AG08395 (cell line): ENCODE results near the gene B3GALNT2.
A peak's percentile ranks its signal among the peaks of the same experiment; 100 is the strongest.

Experiments
- DNase-seq: peaks from one replicate; pipeline ENCODE4 v3.0.0; 2012; ENCODE audit warnings: mixed read lengths, low spot score

The B3GALNT2 gene

DNA sequence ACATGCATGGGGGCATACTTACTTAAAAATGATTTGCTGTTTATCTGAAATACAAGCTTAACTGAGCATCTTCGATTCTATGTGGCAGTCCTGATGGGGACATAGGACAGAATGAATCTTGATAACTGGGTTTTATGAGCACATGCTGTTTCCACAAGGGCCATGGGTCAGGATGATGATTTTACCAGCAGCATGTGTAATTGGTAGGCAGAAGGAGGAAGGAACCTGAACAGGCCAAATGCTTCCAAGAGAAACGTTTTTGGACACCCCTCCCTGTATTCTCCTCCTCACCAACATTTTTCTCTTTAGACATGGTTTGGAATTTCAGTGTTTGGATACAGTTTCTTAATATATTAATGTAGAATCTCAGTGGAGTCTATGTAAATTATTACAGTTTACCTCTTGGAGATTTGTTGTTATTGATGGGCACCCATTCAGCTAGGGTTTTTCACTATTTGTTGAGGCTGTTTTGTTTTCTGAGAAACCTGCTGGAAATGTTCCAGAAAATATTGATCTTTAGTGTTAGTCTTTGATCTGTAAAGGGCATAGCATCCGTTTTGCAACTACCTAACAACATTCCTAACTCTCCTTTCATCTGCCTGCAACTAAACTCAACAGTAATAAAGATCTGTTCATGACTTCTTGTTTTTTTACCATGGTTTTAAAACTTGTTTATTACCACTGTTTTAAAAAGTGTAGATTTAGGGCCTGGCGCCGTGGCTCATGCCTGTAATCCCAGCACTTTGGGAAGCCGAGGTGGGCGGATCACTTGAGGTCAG, 95.0 kb downstream of the B3GALNT2 start:
- DNase-seq: no peak

- no peak for DNase-seq
These were observed 95.7 kb downstream of the B3GALNT2 start for GRCh38 chr1:235408503-235408960.

DNA sequence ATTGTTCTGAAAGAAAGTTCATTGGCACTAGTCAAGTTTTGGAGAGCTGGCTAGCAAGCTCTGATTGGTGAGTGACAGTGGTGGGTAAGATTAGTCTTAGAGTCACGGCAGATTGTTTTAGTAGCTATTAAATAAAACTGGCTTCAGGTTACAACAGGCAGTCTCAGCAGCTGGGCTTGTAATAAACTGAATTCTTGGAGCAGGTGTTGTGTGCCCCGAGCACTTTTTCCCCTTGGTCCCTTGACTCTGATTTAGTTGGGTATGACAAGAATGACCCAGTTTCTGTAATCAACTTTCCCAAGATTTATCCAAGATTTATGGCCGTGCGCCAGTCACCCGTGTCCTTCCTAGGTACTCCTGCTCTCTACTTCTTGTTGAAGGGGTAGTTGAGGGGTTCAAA, 96.8 kb downstream of the B3GALNT2 start:
- DNase-seq: no peak

DNA sequence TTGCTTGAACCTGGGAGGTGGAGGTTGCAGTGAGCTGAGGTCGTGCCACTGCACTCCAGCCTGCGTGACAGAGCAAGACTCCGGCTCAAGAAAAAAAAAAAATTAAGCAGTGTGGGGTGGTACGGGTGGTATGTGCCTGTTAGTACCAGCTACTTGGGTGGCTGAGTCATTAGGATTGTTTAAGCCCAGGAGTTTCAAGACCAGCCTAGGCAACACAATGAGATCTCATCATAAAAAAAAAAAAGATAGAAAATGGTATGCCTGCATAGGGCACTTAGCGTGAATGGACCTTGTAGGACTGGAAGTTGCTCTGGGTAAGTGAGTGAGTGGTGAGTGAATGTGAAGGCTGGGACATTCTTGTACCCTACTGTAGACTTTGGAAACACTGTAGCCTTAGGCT, 100.1 kb downstream of the B3GALNT2 start:
- DNase-seq: no peak

DNA sequence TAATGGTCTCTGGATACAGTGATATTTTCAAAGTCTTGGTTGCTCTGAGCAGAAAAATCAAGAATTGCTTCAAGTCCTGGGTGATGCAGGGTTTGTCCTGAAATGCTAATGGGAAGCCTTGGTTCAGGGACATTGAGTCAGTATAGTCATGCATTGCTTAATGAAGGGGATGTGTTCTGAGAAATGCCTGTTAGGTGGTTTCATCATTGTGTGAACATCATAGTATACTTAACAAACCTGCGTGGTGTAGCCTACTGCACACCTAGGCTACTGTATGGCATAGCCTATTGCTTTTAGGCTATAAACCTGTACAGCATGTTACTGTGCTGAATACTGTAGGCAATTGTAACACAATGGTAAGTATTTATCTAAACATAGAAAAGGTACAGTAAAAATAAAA, 100.7 kb downstream of the B3GALNT2 start:
- no peak for DNase-seq

- no peak for DNase-seq
These were observed 101.6 kb downstream of the B3GALNT2 start for GRCh38 chr1:235402457-235403200.

DNA sequence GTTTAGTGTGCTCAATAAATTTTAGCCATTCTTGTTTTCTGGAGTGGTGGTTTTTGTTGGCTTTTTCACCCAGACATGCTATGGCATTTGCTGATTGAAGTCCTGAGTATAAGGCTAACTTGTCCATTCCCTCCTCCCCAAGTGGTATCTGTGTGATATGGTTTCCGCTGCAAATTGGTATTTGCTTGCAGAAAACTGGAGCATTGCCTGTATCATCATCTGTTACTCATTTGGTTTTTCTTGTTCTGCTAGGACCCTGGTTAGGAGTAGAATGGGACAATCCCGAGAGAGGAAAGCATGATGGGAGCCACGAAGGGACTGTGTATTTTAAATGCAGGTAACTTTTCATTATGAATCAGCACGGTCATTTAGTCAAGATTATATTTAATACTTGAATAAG, 103.0 kb downstream of the B3GALNT2 start:
- peak; percentile 13 for DNase-seq
